Activated gamma-delta T cell treated with Interleukin-2 at 50 U/mL for 16 hours (primary cell): ENCODE results near the gene TMEM200A.

Source experiments
- DNase-seq: peaks from one replicate; pipeline ENCODE4 v3.0.0-alpha.2; 2020

TMEM200A gene

GRCh38 chr6:130426066-130426721 is 60.4 kb downstream of the TMEM200A start:
- no peak for DNase-seq

DNA sequence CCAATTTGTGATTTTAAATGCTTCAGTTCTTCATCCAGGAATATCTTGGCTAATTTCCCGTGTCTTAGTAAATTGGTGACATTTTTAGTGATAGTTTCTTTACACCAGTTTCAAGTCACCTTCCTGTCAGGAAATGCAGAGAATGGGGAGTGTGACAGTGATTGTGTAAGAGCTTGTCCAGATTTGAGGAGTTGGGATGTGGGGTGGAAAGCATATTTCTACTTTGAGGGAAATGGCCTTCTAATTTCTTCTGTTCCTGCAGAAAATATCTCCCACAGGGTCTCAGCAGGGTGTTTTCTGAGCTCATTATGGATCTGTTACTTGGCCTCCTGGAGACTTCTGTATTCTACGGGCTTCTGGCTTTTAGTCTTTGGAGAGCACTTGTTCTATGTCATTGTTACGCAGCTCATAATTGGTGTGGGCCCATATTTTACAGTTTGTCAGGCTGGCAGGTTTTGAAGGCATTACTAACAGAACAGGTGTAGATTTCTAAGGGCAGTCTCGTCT is 65.6 kb downstream of the TMEM200A start:
- DNase-seq, result no peak

- DNase-seq, result no peak
Observed at GRCh38 chr6:130432838-130433237, 67.0 kb downstream of the TMEM200A start.

- no peak for DNase-seq
Observed at GRCh38 chr6:130434174-130434873, 68.5 kb downstream of the TMEM200A start.

DNA sequence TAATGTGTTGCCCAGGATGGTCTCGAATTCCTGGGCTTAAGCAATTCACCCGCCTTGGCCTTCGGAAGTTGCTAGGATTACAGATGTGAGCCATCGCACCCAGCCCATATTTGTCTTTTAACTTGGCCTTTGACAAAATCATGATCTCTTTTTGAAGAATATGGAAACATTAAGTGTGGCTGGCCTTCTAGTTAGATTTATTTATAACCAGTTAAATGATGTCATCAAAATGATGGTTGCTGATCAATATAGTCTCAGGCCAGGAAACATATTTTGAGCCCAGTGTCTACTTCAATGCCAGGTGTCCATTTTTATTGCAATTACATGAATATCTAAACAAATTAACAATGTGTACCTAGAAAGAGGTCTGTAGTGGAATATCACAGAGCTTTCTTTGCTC is 69.4 kb downstream of the TMEM200A start:
- DNase-seq, result no peak

DNA sequence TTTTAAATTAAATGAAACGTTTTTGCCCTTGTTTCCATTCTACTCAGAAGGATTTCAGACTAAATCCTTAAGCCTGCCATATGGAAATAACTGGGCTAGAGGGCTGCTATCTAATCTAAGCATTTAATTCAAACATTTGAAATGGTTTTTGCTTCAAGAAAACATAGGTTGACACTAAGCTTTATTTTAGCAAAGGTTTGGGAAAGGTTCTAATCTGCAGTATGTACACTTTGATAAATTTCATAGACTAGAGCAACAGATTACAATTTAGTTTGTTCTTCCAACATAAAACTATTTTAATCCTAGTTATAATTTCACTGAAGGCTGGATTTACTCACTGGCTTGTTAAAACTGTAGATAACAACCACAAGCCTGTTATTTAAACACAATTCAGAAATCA is 72.1 kb downstream of the TMEM200A start:
- DNase-seq, result no peak

DNA sequence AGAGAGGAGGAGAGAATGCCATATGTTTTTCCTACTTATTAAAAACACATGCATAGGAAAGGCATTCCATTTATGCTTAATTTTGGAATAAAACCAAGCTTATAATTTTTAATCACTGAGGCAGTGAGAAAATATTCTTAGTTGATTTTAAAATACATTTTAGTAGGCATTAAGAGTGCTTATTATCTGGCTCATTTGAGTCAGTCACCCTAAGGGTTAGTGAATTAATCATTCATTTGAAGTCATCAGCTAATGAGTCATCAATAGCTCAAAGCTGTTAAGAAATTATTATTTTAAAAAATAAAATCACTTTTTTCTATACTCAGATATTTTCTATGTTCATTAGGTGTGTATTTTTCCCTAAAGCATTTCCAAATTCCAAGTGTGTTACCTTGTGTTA is 81.6 kb downstream of the TMEM200A start:
- DNase-seq, result no peak

GRCh38 chr6:130452336-130452735 is 86.5 kb downstream of the TMEM200A start:
- DNase-seq, result no peak

DNA sequence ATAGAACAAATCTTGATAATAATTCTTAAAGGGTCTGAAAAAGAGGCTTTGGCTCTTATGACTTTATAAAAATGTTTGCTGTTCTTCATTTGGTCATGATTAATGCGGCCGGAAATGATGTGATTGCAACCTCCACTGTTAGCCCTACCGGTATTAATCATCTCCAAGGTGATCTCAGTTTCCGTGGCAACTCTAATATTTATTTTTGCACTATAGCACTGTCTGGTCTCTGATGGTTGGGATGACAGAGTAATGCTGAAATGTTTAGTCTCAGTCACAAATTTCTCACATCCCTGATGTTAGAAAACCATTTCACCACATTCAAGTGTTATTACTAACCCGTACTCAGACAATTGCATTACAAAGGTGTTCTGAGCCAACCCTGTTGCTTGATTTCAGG is 87.4 kb downstream of the TMEM200A start:
- no peak for DNase-seq

DNA sequence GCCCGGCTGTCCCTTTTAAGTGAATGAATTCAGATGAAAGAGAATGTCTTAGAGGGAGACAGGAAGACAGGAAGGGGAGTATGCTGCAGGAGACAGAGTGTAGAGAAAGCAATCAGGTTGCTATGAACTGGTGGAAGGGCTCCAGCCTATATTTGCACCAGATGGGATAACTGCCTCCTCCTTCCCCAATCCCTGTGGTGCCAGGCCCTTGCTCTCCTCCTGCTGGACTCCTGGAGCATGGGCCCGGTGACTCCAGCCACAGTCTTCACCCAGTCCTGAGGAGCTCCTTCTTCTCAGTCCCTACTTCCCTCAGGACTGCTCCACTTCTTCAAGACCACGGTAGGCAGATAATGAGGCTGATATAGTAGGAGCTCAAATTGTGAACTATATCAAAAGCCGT is 91.8 kb downstream of the TMEM200A start:
- no peak for DNase-seq

DNA sequence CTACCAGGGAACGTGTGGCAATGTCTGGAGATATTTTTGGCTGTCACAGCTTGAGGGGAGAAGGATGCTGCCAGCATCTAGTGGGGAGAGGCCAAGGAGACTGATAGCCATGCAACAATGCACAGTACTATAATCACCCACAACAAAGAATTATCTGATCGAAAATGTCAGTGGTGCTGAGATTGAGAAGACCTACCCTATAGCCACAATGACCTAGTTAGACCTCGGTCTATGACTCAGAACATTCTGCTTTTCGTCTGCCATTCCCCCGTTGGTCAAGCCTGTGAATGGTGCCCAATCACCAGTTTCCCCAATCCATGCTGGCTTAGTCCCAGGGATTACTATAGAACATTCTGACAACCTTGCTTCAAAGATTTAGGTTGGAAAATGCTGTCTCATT is 93.5 kb downstream of the TMEM200A start:
- DNase-seq, result no peak

GRCh38 chr6:130460934-130461333 is 95.1 kb downstream of the TMEM200A start:
- DNase-seq, result no peak

- DNase-seq, result no peak
Observed at GRCh38 chr6:130466052-130466747, 100.4 kb downstream of the TMEM200A start.

- DNase-seq, result no peak
Observed at GRCh38 chr6:130466748-130467061, 100.9 kb downstream of the TMEM200A start.

DNA sequence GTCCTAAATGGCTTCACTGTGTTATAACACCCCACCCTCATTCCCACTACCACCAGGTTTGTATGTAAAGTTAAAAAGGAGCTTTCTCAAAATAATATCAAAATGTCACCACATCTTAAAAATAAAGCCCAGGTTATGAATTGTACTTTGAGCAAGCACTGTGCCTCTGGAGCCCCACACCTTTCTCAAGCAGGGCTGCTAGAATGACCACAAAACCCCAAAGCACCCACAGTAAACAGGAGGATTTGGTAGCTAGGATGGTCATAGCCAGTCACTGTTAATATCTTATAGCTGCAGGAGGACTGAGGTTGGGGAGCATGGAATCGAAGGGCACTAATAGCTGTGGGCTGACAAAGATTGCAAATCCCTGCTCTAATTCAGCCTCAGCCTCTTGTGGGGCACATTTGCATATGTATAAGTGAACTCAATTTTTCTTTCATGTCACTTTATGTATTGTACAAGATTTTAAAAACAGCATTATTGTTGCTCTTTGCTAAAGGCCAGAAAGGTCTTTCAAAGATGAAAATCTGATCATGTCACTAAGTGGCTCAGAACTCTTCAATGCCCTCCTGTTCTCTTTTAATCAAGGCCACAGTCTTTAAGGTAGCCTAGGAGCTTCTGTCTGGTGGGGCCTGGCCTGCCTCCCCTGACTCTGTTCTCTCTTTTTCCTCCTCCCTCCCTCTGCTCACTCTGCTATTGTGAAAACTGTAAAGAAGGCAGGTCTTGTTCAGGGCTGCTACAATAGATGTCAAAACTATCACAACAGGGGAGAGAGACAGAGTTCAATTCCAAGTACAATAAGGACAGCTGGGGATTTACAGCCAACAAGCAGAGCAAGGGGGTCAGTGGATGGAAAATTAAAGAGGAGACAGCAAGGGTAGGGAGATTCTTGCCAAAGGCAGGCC is 101.6 kb downstream of the TMEM200A start:
- no peak for DNase-seq

DNA sequence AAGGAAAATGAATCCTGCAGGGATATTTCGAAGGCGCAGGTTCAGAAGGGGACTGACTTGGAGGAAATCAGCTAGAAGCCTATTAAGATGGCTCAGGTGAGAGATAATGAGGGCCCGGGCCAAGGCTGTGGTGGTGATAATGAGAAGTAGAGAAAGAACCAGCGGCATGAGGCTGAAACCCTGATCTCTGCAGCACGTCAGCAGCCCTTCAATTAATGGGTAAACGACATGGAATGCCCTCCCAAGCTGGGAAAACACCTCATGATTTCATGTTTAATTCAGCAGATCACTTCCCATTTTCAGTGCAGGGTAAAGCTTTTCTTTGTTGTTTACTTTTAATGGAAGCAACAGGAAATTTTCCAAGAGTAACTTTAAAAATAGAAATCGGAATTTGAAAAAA is 104.9 kb downstream of the TMEM200A start:
- DNase-seq, result no peak

DNA sequence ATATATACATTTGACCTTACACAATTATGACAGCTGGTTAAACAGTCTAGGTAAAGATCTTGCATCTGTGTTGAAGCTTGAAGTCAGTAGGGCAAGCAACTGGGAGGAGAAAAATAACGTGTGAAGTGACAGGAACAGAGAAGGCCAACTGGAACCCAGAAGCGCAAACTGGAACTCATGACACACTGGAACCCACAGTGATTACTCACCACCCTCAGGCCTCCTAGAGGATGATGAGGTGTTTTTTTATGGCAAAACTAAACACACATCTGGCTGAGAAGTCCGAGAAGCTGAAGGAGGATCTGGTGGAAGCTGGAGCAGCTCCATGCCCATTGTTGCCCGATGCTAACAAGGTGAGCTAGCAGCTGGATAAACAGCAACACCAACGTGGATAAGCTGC is 108.1 kb downstream of the TMEM200A start:
- no peak for DNase-seq

DNA sequence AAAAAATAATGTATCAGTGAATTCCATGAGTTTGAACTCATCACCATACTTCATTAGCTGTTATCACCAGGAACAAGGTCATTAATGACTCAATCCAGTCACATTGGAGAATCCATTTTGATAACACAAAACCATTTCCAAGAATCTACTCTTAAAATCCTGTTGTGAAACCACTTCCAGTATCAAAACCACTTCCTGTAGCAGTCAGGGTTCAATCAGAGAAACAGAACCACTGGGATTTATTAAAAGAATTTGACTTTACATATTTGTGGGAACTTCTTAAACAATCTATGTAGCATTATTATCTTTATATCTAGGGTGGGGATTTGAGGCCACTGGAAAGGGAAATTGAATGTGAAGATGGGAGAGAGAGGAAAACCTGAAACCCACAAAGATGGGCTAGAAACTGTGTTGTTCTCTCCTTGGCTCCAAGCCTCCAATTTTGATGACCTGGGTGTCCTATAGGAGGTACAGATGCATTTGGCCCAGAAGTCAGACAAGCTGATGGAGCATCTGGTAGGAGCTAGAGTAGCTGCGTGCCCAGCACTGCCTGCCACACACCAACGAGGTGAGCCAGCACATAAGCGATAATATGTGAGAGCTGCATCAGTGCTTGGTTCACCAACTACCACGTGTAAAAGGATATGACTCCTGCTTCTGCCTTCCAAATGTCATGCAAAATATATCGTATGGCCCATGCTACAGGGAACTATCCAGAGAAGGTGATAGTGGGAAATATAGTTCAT is 117.0 kb downstream of the TMEM200A start:
- DNase-seq, result no peak

- DNase-seq, result no peak
Observed at GRCh38 chr6:130485870-130486269, 120.1 kb downstream of the TMEM200A start.

DNA sequence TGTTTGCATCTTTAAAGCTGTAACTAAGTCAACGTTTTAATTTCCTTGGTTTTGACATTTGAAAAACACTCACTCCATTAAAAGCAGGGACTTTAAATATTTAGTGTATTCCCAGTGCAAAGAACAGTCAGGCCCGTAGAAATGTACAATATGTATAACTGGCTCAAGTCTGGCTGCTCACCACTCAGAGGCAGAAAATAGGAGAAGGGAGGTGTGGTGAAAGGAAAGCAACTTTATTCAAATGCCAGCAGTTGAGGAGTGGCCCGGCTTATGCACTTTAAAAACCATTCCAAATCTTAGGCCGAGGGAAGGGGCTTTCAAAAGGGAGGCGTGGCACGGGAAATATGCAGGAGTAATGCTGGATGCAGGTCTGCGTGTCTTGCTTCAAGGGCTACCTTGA is 120.6 kb downstream of the TMEM200A start:
- no peak for DNase-seq

- no peak for DNase-seq
Observed at GRCh38 chr6:130489514-130489913, 123.7 kb downstream of the TMEM200A start.
